Measurements from ENCODE around the gene EHD4.

EHD4 gene

DNA sequence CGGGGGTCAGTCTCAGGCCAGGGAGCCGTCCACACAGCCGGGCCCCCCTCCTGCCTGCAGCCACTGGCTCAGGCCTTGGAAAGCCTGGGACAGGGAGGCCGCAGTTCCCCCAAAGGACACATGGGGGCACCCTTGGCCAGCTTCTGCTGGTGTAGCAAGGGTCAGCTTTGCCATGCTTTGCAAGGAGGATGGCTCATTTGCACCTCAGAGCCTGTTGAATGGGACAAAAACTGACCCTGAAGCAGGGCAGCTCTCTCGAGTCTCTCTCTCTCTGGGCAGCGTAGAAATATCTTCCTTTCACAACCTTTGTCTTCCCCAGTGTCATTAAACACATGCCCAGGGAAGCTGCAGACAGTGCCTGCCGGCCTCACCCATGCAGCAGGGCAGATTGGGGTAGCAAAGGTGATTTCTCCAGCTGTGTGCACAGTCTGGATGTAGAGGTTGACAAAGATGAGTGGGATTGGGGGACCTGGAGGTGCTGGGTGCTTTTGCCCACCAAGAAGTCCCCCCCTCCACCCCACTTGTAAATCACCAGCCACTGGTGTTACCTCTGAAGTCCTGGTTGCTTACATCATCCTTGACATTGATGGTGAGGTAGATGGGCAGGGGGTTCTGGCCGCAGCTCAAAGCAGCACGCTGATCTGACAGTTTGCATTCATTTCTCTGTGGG is 17.4 kb upstream of the EHD4 start:
- Mint-ChIP-seq H3K9me3 (no peaks in the 10 kb centered on the region), H3K27ac (no peak overlapping the region), H3K4me1 (ENCODE audit: low read depth) (no peaks in the 10 kb centered on the region), H3K36me3 (ENCODE audit: low read depth) (no peaks in the 10 kb centered on the region), H3K4me3 (no peak overlapping the region), H3K27me3 (ENCODE audit: low read depth) (no peaks in the 10 kb centered on the region)

DNA sequence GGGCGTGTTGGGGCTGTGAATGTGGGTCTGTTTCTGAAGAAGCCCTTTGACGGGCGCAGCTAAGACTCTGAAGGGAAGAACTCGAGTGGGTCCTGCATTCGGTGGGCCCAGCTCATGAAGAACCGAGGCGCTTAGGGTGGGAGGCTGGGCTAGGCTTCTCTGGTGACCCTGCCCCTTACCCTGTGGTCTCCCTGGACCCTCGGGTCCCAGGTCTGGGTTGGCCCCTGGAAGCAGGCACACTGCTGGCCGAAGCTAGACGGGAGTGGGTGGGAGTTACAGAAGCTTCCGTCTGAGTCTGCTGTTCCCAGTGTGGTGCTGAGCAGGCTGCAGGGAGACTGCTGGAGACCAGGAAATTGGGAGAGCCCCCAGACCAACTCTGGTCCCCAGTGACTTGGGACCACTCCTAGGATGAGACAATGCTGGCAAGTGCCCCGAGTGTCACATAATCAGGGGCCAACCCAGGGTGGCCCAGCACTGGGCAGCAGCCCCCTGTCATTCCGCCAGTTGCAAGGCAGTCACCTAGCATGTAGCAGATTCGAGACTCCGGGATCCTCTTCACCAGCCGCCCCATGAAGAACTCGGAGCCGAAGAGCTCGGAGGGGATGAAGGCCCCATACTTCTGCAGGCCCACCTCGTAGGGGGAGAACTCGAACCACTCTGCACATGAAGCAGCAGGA is 16.7 kb upstream of the EHD4 start:
- Mint-ChIP-seq H3K27ac (no peak overlapping the region), H3K4me3 (no peak overlapping the region), H3K4me1 (ENCODE audit: low read depth) (no peaks in the 10 kb centered on the region), H3K9me3 (no peaks in the 10 kb centered on the region), H3K27me3 (ENCODE audit: low read depth) (no peaks in the 10 kb centered on the region), H3K36me3 (ENCODE audit: low read depth) (no peaks in the 10 kb centered on the region)

DNA sequence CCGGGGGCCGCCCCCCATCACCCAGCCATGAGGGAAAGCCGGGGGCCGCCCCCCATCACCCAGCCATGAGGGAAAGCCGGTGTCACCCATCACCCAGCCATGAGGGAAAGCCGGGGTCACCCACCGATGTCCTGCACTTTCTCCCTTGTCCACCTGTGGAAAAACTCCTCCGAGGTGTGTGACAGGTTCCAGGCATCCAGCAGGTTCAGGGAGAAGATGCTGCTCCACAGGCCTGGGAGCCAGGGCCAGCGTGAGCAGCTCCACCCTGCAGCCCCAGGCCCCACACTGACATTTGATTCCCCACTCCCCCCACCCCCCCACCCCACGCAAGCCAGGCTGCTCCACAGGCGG is 15.5 kb upstream of the EHD4 start:
- H3K27ac Mint-ChIP-seq: no peak overlapping the region
- H3K27me3 Mint-ChIP-seq (ENCODE audit: low read depth): no peaks in the 10 kb centered on the region
- no peaks in the 10 kb centered on the region for H3K9me3 Mint-ChIP-seq
- no peak overlapping the region for H3K4me3 Mint-ChIP-seq
- H3K36me3 Mint-ChIP-seq (ENCODE audit: low read depth): no peaks in the 10 kb centered on the region
- no peaks in the 10 kb centered on the region for H3K4me1 Mint-ChIP-seq (ENCODE audit: low read depth)

DNA sequence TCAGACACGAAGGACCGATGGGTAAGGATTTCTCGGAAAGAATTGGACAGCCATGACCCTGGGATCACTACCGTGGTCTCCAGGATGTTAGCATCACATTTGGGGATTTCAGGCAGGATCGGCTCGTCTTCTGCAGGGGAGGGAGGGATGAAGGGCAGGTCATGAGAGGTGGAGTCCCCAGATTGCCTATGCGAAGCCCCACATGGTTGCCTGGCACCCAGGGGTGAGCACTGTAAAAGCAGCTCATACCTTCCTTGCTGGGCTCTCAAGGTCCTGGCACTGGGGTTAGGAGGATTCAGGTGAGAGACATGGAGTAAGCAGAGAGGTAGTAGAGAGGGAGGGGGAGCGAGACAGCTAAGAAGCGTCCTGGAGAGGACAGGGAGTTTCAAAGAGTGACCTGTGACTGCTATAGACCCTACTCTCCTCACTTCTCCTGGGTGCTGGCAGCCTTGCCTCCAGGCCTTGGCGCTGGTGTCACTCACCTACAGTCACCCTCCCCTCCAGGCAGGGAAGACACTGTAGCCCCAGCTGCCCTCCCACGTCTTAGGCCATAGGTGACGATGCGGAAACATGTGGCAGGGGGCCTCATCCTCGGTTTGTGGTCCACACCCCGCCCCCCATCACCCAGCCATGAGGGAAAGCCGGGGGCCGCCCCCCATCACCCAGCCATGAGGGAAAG is 15.0 kb upstream of the EHD4 start:
- Mint-ChIP-seq H3K27ac (no peak overlapping the region), H3K9me3 (no peaks in the 10 kb centered on the region), H3K4me3 (no peak overlapping the region)

DNA sequence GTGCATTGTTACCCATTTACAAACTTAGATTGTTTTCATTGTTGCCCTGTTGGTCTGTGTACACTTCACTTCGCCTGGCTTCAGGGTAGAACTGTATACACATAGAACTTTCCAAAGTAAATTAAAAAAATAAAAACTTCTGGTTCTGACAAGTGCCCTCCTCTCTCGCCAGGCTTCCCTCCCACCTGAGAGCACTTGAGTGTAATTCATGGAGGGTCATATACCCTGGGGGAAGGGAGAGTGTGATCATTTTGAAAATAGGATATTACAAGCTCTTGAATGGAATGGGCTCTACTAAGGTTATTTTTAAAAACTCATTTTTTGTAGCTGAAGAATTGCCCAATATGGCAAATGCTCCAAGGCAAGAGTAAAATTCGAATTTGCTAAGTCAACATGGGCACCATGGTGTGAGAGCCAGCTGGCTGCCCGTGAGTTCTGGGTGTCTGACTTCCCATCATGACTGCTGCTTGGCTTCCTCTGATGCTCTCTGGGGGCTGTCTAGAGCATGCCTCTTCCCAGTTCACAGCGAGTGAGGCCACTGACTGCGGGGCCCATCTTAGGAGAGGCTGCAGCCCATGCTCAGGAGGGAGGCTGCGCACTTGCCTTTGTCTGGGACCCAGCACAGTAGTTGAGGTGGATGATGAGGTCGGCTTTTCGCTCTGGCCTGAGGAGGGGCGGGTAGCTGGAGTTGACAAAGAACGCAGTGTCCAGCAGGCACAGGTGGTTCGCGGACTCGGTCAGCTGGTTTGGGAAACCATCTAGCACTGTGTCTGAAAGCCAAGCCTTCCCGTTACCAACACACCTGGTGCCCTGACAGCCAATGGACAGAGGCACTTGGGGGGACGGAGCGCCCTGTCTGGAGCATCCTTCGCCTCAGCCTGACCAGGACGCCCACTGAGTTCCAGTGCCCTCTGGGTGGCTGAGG is 13.1 kb upstream of the EHD4 start:
- Mint-ChIP-seq H3K36me3 (ENCODE audit: low read depth) (no peaks in the 10 kb centered on the region), H3K27ac (no peak overlapping the region), H3K4me3 (no peak overlapping the region), H3K27me3 (ENCODE audit: low read depth) (no peaks in the 10 kb centered on the region), H3K4me1 (ENCODE audit: low read depth) (peaks cover 15% of the 10 kb centered on the region), H3K9me3 (no peaks in the 10 kb centered on the region)

More for the DNA sequence above, 15.0 kb upstream of the EHD4 start:
- no peaks in the 10 kb centered on the region for H3K27me3 Mint-ChIP-seq (ENCODE audit: low read depth)
- no peaks in the 10 kb centered on the region for H3K36me3 Mint-ChIP-seq (ENCODE audit: low read depth)
- no peaks in the 10 kb centered on the region for H3K4me1 Mint-ChIP-seq (ENCODE audit: low read depth)

DNA sequence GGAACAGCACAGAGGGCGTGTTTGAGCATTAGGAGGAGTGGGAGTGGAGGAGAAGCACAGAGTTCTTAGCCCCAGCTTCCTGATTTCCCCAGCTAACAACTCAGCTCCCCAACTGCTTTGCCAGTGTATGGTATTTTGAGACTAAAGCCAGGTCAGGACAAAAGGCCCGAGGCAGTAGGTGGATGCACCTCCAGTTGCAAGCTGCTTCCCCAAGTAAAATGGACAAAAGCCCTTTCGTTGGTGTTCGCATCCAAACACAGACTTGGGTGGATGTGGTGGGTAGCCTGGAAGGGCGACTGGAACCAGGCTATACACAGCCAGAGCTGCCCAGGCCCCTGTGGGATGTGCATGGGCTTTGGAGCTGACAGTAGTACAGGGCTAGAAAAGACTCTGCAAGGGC is 12.3 kb upstream of the EHD4 start:
- peaks cover 21% of the 10 kb centered on the region for H3K4me1 Mint-ChIP-seq (ENCODE audit: low read depth)
- no peaks in the 10 kb centered on the region for H3K36me3 Mint-ChIP-seq (ENCODE audit: low read depth)
- H3K27ac Mint-ChIP-seq: no peak overlapping the region
- H3K9me3 Mint-ChIP-seq: no peaks in the 10 kb centered on the region
- H3K4me3 Mint-ChIP-seq: no peak overlapping the region
- no peaks in the 10 kb centered on the region for H3K27me3 Mint-ChIP-seq (ENCODE audit: low read depth)

DNA sequence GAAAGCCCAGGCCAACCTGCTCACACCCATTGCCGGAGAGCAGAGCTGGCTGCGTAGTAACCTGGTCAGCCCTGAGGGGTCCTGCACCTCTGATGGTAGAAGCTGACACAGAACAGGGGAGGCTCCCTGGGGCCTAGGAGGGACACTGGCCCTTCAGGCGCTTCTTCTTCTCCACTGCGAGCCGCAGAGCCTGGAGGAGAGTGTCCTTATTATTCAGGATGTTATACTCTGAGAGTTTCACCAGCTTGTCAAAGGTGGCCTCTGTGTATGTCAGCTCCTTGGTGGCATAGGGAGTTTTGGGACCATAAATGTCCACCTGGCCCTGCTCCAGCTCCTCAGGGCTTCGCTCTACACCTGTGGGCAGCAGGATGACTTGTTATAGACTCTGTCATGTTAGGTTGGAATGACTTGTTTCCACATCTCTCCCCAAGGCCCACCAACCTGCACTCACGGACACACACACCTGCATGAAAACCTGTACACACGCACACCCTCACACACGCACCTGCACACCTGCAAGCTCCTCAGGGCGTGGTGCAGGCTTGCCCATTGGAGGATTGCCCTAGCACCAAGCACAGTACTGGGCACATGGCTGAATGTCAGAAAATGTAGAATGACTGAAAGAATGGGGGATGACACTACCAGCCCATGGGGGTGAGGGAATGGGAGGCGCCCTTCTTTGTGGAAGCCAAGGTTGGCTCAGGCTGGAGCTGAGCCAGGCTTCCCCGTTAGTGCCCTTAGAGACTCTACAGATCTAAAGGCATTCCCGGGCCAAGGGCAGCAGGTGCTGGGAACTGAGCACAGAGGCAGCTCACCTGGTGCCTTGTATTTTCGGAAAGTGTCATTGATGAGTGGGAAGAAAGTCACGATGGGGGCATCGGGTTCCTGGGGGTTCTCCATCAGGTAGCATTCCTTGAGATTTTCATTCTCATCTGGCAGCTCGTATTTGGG is 11.5 kb upstream of the EHD4 start:
- Mint-ChIP-seq H3K27me3 (ENCODE audit: low read depth) (no peaks in the 10 kb centered on the region), H3K4me3 (no peak overlapping the region), H3K36me3 (ENCODE audit: low read depth) (no peaks in the 10 kb centered on the region), H3K9me3 (no peaks in the 10 kb centered on the region), H3K4me1 (ENCODE audit: low read depth) (peaks cover 23% of the 10 kb centered on the region), H3K27ac (no peak overlapping the region)

DNA sequence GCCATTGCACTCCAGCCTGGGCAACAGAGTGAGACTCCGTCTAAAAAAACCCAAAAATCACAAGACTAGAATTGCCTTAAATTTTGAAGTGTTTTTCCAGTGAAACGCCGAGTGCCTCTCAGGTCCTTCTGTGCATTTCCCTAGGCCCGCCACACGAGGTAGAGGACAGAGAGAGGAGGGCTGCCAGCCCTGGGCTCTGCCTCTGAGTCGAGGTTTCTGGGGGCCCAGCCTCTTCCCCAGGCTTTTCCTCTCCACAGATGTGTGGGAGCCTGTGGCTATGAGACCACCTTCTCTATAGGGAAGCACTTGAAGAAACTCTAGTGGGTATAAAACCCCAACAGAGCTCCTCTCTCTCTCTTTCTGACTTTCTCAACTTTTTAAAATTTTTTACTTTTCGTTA is 10.9 kb upstream of the EHD4 start:
- Mint-ChIP-seq H3K4me3 (no peak overlapping the region), H3K4me1 (ENCODE audit: low read depth) (peaks cover 29% of the 10 kb centered on the region), H3K27ac (no peak overlapping the region), H3K36me3 (ENCODE audit: low read depth) (no peaks in the 10 kb centered on the region), H3K9me3 (no peaks in the 10 kb centered on the region), H3K27me3 (ENCODE audit: low read depth) (no peaks in the 10 kb centered on the region)

DNA sequence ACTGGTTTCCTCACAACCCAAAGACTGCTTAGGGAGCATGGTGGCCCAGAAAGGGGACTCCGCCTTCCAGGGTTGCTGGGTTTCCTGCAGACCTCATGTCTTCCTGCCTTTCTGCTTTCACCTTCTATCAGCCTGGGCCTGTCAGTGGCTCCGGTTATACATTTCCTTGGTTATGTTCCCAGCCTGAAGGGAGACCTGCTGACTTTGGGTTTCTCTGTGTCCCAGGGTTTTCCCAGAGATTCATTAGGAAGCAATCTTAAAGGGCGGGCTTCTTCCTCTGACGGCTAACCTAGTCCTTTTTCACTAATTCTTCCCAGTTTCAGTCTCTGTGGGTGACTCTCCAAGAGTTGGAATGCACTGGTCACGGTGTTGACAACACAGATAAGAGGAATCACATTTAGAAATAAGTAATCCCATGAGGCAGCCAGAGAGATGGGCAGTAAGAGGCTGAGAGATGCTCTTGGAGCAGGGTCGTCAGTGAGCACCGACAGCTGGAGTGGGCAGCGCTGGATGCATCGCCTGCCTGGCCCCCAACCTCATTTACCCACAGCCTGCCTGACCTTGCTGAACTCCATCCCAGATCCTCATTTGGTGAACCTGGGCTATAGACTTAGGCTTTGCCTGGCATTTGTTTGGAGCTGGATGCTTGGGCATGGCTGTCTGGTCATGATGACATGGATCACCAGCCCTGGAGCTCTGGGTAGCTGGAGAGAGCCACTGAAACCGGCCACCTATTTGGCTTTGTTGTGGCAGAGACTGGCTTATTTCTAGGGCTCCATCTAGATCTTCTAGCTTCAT is 10.0 kb upstream of the EHD4 start:
- Mint-ChIP-seq H3K4me1 (ENCODE audit: low read depth) (peaks cover 33% of the 10 kb centered on the region), H3K27ac (no peak overlapping the region), H3K36me3 (ENCODE audit: low read depth) (no peaks in the 10 kb centered on the region), H3K27me3 (ENCODE audit: low read depth) (no peaks in the 10 kb centered on the region), H3K4me3 (no peak overlapping the region), H3K9me3 (no peaks in the 10 kb centered on the region)

DNA sequence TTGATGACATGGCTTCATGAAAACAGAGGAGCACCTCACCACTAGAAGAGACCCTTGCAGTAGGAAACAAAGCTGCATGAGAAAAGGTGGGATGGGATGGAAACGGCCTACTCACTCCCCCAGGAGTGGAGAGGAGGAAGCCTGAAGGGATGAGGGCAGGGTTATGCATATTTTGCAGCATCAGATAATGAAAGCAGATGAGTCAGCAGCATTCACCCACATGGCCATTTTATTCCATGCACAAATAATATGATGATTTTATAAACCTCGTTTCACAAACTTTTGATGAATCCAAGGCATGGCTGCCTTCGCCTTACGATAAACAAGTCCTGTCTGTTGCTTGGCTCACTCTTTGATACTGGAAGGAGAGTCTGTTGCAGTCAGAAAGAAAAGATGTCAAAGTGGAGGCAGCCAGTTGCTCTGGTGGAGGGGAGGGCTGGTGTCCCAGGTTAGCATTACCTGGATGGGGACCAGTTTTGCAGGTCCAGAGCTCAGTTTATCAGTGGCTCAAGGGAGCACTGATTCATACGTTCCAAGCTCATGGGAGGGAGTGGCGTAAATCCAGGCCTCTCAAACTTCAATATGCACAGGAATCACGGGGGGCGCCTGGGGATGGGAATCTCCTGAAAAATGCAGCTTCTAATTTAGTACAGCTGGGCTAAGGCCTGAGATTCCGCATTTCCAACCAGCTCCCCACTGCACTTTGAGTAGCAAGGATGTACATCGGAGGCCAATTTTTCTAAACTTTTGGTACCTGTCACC is 9.2 kb upstream of the EHD4 start:
- Mint-ChIP-seq H3K9me3 (no peaks in the 10 kb centered on the region), H3K27me3 (ENCODE audit: low read depth) (no peaks in the 10 kb centered on the region), H3K36me3 (ENCODE audit: low read depth) (no peaks in the 10 kb centered on the region), H3K4me1 (ENCODE audit: low read depth) (peaks cover 33% of the 10 kb centered on the region), H3K27ac (peak overlapping the region; percentile 81), H3K4me3 (peak overlapping the region; percentile 40)

DNA sequence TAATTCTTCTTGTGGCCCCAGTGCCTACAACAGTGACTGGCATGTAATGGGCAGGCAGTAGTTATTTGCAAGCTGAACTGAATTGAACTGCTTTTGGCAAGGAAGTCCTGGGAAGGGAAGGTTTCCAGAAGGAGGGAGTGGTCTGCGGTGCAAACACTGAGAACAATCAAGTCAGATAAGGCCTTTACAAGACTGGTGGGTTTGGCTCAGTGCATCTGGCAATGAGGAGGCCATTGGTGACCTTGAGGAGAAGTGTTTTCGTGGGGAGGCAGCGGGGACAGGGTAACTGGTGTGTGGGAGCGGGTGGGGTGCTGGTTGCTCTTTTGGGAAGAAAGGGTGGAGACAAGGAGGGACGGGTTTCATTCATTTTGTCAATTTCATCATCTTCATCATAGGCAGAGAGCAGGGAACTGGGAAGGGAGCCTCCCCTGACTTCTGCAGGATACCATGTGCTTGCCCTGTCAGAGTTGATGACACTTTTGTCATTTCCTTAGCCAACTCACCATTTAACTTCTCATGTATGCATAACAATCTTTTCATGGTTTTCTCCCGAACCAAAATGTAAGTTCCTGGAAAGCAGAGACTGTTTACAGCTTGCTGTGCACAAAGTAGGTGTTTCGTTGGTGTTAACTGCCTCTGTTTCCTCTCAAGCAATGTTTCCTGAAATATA is 8.4 kb upstream of the EHD4 start:
- no peak overlapping the region for H3K4me3 Mint-ChIP-seq
- H3K27me3 Mint-ChIP-seq (ENCODE audit: low read depth): peaks cover 3% of the 10 kb centered on the region
- peak overlapping the region; percentile 81 for H3K27ac Mint-ChIP-seq
- peaks cover 33% of the 10 kb centered on the region for H3K4me1 Mint-ChIP-seq (ENCODE audit: low read depth)
- H3K9me3 Mint-ChIP-seq: no peaks in the 10 kb centered on the region
- H3K36me3 Mint-ChIP-seq (ENCODE audit: low read depth): no peaks in the 10 kb centered on the region
